GM18505 (cell line): Measurements from ENCODE around the gene SWAP70.

Experiments
- ATAC-seq: cut with Tn5 transposase; IDR thresholded peaks from one replicate; pipeline ENCODE4 v1.9.1; 2021; ENCODE audit not compliant: unreplicated experiment
- POLR2A ChIP-seq: IDR thresholded peaks from 4 replicates; pipeline ENCODE4 v1.6.1; 2011; ENCODE audit warnings: borderline replicate concordance; ENCODE audit not compliant: insufficient read depth, insufficient read length; ENCODE audit errors: extremely low read depth

SWAP70 gene

DNA sequence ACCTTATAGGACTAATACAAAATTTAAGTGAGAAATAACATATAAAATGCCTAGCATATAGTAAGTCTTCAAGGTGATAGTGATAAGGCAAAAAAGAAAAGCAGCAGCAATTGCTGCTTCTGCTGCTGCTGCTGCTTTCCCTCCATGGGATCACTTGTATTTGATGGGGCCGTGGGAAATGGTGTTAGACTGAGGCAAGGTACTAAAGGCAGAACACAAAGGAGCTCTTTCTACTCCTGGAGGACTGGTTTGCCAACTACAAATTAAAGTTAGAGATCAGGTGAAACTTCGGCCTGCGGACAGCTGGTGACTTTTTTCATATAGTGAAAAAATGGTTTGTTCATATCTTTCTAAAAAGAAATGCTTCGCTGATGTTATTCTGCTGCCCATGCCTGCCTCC lies 46.3 kb downstream of the SWAP70 start:
- TF ChIP-seq POLR2A = no peak
- no peak for ATAC-seq

DNA sequence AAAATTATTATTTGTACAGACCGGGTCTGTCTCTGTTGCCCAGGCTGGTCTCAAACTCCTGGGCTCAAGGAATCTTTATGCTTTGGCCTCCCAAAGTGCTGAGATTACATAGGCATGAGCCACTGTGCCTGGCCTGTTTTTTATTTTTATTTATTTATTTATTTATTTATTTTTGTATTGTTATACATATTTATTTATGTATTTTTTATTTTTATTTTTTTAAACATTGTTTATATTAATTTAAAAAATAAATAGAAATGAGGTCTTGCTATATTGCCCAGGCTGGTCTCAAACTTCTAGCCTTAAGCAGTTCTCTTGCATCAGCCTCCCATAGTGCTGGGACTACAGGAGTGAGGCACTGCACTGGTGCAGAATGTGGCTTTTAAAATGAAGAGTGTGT lies 47.0 kb downstream of the SWAP70 start:
- no peak for TF ChIP-seq POLR2A
- ATAC-seq = no peak

DNA sequence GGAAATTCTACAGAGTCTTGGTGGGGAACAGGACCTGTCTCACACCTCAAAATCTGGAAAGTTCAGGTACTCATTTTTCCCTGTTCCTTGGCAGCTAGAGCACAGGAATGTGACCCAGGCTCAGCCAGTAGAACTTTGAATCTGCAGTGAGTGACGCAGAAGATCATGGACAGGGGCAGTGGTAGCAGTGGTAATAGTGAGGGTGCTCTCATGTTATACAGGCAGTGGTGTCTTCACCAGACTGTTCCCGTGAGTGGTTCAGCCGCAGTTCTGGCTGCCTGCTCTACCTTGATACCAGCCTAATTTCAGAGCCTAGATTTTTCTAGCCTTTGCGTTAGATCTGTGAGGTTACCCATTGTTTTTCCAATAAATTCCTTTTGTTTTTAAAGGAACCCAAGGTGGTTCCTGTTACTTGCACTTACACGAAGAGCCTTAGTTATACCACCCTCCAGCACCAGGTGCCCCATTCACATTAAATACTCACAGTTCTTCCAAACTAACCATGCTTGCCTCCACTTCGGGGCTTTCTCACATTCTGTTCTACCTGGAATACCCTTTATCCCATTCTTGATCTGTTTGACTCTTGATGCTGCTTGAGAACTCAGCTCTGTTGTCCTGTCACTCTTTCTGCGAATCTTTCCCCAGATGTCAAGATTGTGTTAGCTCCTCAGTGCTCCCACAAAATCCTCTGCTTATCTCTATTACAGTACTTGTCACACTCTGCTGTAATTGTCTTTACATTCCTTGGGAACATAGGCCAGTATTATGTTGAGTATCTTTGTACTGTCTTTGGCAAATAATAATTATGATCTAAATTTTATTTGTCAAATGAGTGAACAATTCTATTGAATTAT lies 47.8 kb downstream of the SWAP70 start:
- no peak for TF ChIP-seq POLR2A
- ATAC-seq = no peak

DNA sequence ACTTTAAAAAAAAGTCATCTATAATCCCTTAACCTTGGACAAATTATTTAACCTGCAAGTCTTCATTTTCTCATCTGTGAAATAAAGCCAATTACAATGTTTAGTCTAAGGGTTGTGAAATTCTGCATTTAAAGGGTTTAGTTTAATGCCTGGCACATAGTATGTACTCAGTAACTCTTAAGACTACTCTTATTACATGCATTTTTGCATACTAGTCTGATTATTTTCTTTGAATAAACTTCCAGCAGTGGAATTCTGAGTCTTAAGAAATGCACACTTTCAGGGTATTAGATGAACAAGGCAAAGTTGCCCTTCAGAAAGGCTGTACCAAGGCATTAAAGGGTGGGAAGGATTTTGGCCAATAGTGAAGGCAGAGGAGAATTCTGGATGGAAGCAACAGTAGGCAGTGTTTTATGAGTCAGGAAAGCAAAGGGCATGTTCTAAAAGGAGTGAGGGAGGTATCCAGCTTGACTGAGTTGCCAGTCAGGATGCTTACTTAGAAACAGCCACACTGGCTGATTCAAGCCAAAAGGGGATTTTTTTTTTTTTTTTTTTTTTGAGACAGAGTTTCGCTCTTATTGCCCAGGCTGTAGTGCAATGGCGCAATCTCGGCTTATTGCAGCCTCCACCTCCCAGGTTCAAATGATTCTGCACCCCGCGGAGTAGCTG lies 50.5 kb downstream of the SWAP70 start:
- no peak for ATAC-seq
- TF ChIP-seq POLR2A = no peak

DNA sequence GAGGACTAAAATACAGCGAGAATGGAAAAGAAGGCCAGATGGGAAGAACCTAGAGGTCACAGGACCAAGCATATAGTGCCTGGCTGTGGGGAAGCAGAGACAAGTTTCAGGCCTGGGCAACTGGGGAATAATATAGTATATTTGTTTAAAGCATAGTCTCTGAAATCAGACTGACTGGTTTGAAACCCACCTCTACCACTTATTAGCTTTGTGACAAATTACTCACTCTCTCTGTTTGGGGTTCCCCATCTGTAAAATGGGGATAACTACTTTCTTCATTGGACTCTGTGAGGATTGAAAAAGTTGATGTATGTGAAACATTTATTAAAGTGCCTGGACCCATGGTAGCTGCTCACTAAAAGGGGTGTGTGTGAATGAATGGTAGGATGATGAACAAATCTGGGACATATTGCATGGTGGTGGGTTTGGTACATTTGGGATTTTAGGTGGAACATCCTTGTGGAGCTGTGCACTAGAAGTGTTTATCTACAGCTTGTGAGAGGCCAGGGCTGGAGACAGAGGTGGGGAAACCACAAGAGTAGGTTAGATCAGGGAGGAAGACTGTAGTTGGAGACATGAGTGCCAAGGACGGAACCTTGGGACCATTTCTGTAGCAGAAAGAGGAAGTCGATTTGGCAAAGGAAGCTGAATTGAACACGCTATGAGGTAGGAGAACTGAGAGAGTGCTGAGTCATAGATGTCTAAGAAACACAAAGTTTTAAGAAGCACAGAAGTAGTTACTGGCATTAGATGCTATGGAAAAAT lies 52.6 kb downstream of the SWAP70 start:
- no peak for ATAC-seq
- TF ChIP-seq POLR2A = no peak

DNA sequence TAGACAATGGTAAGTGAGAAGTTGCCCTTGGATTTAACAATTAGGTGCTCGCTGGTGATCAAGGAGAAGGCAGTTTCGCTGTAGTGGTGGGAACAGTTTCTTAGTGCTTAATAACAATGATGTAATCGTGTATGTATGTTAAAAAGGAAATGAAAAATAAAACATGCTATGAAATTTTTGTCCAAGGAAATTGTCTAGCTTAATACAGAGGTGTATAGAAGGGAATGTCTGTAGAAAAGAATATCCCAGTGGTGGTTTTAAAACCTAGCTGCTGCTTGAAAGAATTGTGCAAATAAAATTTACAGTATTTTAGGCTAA lies 53.1 kb downstream of the SWAP70 start:
- no peak for ATAC-seq
- no peak for TF ChIP-seq POLR2A

DNA sequence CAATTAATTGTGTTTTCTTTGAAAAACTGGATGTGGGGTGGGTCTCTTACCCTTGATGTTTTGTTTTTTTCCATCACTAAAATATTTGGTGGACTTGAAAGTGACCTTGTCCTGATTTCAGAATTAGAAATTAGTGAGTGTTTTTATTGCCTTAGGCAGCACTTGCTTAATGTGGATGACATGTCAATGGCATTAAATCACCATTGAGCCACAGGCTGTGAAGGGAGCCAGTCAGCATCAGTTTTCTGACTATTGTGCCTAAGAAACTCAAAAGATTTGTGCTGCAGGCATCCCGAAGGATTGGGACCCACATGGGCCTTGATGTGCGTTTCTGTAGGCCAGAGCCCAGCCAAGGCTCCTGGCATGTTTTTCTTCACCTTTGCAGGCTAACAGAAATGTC lies 53.8 kb downstream of the SWAP70 start:
- ATAC-seq = no peak
- no peak for TF ChIP-seq POLR2A

DNA sequence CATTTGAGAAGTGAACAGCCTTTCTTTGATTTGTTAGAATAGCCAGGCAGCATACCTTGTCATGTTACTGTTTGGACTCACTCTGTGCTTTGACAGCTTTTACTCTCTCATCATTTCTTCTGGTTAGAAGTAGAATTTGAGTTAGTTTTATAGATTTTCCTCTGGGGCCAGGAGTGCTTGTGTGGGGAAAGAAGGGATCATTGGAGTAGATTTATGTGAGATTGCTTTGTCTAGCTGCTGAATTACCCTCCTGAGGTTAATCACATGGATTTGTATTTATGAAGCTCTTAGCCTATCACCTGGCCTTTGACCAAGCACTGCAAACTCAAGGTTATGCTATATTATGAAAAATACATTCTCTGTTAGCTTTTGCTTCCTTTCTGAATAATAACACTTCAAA lies 54.3 kb downstream of the SWAP70 start:
- TF ChIP-seq POLR2A = no peak
- ATAC-seq = no peak

DNA sequence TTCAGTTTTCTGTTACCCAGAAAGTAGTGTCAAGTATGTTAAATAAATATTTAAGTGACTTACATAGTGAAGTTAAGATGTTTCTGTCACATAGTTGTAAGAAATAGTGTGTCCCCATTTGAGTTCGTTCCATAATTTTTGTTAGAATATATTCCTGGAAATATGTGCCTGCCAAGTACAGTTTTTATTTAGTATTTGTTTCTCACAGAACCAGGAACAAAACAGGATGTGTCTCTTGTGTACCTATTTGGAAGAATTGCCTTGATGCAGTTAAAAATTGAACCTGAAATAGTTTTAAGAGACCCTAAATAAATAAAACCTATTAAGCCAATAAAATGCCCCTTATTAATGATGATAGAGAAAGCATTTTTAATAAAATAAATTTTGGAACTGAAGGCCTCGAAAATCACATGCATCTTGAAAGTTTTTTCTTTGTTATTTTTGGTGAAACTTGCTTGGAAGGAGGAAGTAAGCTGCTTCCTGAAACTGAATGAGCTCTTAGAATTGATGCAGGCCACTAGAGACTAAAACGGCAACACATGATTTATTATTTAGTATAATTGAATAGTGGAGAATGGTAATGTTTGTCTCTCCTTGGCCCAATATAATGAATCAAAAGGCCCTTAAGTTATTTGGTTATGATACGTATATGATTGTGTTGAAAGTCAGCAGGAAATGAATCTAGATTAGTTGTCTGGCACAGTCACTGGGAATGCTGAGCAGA lies 55.9 kb downstream of the SWAP70 start:
- no peak for TF ChIP-seq POLR2A
- no peak for ATAC-seq

DNA sequence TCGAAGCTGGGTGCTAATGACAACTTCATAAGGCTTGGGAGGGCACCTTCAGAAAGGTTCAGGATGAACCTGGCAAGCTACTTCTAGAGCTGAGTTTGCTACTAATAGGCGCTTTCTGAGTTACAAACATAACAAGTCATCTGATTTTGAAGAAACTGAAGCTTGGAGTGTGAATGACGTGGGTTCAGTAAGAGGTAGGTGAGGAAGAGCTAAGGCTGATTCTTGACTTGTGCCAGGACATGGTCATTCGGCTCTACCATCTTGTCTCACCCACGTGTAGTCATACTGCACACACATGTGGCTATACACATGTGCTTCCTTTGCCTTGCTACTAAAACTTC lies 56.4 kb downstream of the SWAP70 start:
- ATAC-seq = no peak
- no peak for TF ChIP-seq POLR2A

DNA sequence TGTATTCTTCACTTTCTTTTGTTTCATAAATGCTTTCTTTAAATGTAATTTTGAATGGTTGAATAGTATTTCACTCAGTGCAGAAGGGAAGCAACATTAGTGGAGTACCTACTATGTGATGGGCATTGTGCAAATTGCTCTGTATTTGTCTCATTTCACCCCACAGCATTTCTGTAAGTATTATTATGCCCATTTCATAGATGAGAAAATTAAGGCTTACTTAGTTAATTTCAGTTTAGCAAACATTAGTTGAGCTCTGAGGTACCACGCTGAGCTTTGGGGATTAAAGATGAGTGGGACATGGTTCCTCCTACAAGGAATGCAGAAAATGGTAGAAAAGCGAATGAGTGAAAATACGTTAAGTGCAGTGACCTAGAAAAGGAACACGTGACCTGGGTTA lies 58.1 kb downstream of the SWAP70 start:
- no peak for ATAC-seq
- no peak for TF ChIP-seq POLR2A

DNA sequence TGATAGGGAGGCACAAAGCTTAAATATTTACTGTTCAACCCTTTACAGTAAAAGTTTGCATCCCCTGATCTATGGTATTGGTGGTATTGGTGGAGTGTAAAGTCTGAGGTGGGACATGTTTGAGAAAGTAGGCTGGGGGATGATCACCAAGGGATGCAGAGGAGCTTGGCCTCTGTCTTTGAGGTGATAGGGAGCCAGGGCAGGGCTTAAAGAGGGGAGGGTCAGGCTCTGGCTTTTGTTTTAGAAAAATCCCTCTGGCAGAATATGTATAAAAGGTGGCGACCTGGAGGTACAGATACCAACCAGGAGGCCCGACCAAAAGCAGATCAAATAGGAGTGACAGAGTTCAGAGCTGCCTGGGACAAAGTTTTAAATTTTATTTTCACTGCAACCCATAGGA lies 59.0 kb downstream of the SWAP70 start:
- peak; percentile 21 for TF ChIP-seq POLR2A
- no peak for ATAC-seq

DNA sequence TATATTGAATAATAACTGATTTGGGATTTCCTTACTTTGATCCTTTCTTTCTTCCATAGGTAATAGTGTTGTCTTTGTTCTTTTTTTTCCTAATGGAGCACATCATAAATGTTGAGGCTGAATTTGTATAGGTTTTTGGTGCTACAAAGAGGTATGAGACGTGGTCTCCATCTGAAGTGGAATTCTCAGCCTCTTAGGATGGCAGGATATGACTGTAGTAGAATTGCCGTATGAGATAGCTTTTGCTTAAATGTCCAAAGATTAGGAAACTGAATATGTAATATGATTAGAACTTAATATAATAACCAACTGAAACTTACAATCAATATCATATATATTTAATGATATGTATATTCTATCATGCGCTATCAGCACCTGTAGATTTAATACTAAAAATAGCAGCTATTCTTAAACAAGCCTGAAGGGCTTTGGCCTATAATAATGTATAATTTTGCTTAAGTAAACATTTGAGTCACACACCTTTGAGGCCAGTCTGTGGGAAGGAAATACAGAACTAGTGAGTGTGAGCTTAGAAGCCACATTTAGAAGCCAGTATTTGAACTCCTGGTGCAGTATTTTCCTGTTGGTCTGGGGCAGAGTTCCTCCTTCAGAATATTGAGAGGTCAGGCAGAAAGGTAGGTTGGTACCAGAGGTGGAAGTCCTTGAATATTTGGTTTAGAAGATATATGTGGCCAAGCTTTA lies 62.6 kb downstream of the SWAP70 start:
- ATAC-seq = peak; percentile 55
- no peak for TF ChIP-seq POLR2A
